Calu3 (cell line): Measurements from ENCODE around the gene PITPNM3. TPM values are rescaled to one million over a fixed set of nuclear protein-coding genes. Genes with fewer than 3 reads are reported as not detected.

Source experiments
- BruUV-seq: library from RNA; stranded (reverse); fragments of 400-500 nt; replicated peaks from 2 replicates; lab custom pipeline; 2021; lab: Mats Ljungman, UMichigan
- CTCF ChIA-PET: fragments of 300-600 bp; sonication (Branson Sonifier 250); formaldehyde crosslinking; loops from one replicate; lab custom pipeline; 2022; ENCODE audit warnings: antibody characterized with exemption; lab: Charles Lee
- DNase-seq: peaks from one replicate; pipeline ENCODE4 v3.0.0; 2022
- H3K27ac Mint-ChIP-seq: one replicate; pipeline ENCODE4 v1.8.0; 2022; ENCODE audit warnings: mixed read lengths; ENCODE audit not compliant: unreplicated experiment
- H3K27me3 Mint-ChIP-seq: one replicate; pipeline ENCODE4 v1.8.0; 2022; ENCODE audit warnings: mixed read lengths; ENCODE audit not compliant: unreplicated experiment
- H3K36me3 Mint-ChIP-seq: one replicate; pipeline ENCODE4 v1.8.0; 2022; ENCODE audit warnings: mild to moderate bottlenecking, moderate library complexity, mixed read lengths; ENCODE audit not compliant: insufficient read depth, unreplicated experiment
- H3K4me1 Mint-ChIP-seq: one replicate; pipeline ENCODE4 v1.8.0; 2022; ENCODE audit warnings: mild to moderate bottlenecking, low read depth, mixed read lengths; ENCODE audit not compliant: unreplicated experiment
- H3K4me3 Mint-ChIP-seq: one replicate; pipeline ENCODE4 v1.8.0; 2022; ENCODE audit warnings: mild to moderate bottlenecking, low read depth, moderate library complexity, mixed read lengths; ENCODE audit not compliant: unreplicated experiment
- H3K9me3 Mint-ChIP-seq: one replicate; pipeline ENCODE4 v1.8.0; 2022; ENCODE audit warnings: low read depth, mixed read lengths; ENCODE audit not compliant: unreplicated experiment
- CTCF ChIP-seq: fragments of 200-600 bp; IDR thresholded peaks from one replicate; pipeline ENCODE4 v1.8.0; 2022; ENCODE audit warnings: antibody characterized with exemption; ENCODE audit not compliant: unreplicated experiment
- intact Hi-C: fragments of 100-400 bp; cut with micrococcal nuclease; formaldehyde crosslinking; loops from one replicate; pipeline ENCODE4 v1.10.0; 2022; ENCODE audit not compliant: unreplicated experiment
- total RNA-seq: library from RNA; stranded (reverse); gene quantifications from 2 replicates; pipeline ENCODE4 v1.2.3, GENCODE V29; 2022

The PITPNM3 gene
- total RNA-seq, 1 experiment from 2014 or later, result 10.7 TPM

GRCh38 chr17:6547336-6547735, 9.0 kb downstream of the PITPNM3 start:
- H3K36me3 Mint-ChIP-seq, result peaks cover 17% of the 10 kb centered on the region
- CTCF ChIA-PET, result no interaction called here
- H3K4me3 Mint-ChIP-seq, result no peak overlapping the region
- H3K27ac Mint-ChIP-seq, result no peak overlapping the region
- peaks cover 4% of the 10 kb centered on the region for H3K4me1 Mint-ChIP-seq
- H3K27me3 Mint-ChIP-seq, result no peaks in the 10 kb centered on the region
- H3K9me3 Mint-ChIP-seq, result no peaks in the 10 kb centered on the region
- intact Hi-C loops, result no loop called here
- no TSS peak for BruUV-seq
- DNase-seq, result no peak
- no peak for TF ChIP-seq CTCF

- H3K27me3 Mint-ChIP-seq, result no peaks in the 10 kb centered on the region
- BruUV-seq, result no TSS peak
- H3K36me3 Mint-ChIP-seq, result peaks cover 13% of the 10 kb centered on the region
- no peak overlapping the region for H3K27ac Mint-ChIP-seq
- H3K4me1 Mint-ChIP-seq, result no peaks in the 10 kb centered on the region
- H3K9me3 Mint-ChIP-seq, result no peaks in the 10 kb centered on the region
- intact Hi-C loops, result no loop called here
- CTCF ChIA-PET, result no interaction called here
- H3K4me3 Mint-ChIP-seq, result no peak overlapping the region
- no peak for TF ChIP-seq CTCF
- DNase-seq, result no peak
Measured at GRCh38 chr17:6546069-6546718, 10.2 kb downstream of the PITPNM3 start.

GRCh38 chr17:6545291-6545690, 11.1 kb downstream of the PITPNM3 start:
- Mint-ChIP-seq H3K4me1 (no peaks in the 10 kb centered on the region), H3K9me3 (no peaks in the 10 kb centered on the region), H3K4me3 (no peak overlapping the region), H3K27ac (no peak overlapping the region), H3K27me3 (no peaks in the 10 kb centered on the region), H3K36me3 (peaks cover 6% of the 10 kb centered on the region)
- CTCF ChIA-PET, result no interaction called here
- intact Hi-C loops, result no loop called here
- TF ChIP-seq CTCF, result no peak
- BruUV-seq, result no TSS peak
- DNase-seq, result no peak

GRCh38 chr17:6544011-6544370, 12.4 kb downstream of the PITPNM3 start:
- BruUV-seq, result no TSS peak
- no peak for DNase-seq
- no peak overlapping the region for H3K27ac Mint-ChIP-seq
- H3K36me3 Mint-ChIP-seq, result peaks cover 6% of the 10 kb centered on the region
- no peak for TF ChIP-seq CTCF
- H3K4me1 Mint-ChIP-seq, result no peaks in the 10 kb centered on the region
- CTCF ChIA-PET, result no interaction called here
- intact Hi-C loops, result no loop called here
- no peaks in the 10 kb centered on the region for H3K9me3 Mint-ChIP-seq
- H3K27me3 Mint-ChIP-seq, result no peaks in the 10 kb centered on the region
- H3K4me3 Mint-ChIP-seq, result no peak overlapping the region
